ENCODE measurements around the gene HACD2. TPM values are rescaled to one million over a fixed set of nuclear protein-coding genes. Genes with fewer than 3 reads are reported as not detected.

The HACD2 gene
- polyA plus RNA-seq, 2 of the 4 experiments (the other 2 are of a cell fraction): 41.8 to 97.7 TPM

DNA sequence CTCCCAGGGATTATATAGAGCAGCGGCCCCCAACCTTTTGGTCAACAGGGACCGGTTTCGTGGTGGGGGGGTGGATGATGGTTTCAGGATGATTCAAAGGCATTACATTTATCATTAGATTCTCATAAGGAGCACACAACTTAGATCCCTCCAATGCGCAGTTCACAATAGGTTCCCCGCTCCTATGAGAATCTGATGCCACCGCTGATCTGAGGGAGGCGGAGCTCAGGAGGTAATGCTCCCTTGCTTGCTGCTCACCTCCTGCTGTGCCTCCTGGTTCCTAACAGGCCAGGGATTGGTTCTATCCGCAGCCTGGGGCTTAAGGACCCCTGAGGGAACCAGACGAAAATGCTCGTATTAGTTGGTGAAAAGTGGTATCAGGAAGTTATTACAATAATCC is 1.3 kb upstream of the HACD2 start:
- H3K4me1 ChIP-seq: peaks cover 22% of the 10 kb centered on the region
- TF ChIP-seq BHLHE40 (IDR thresholded peaks at IDR 0.05; ENCODE audit: low read depth, low read length) (no peak), CBX2 (IDR thresholded peaks at IDR 0.05; ENCODE audit: borderline replicate concordance, low read depth) (no peak), POLR2A (IDR thresholded peaks at IDR 0.05; ENCODE audit: low read length) (peak; percentile 71), SREBF2 (IDR thresholded peaks at IDR 0.05) (no peak), SMC3 (IDR thresholded peaks at IDR 0.05) (0 out of 3 replicates have a peak, but pooled peaks have one; percentile 6), EHF (CRISPR knock-in tag; IDR thresholded peaks at IDR 0.05) (no peak), ZFP36 (IDR thresholded peaks at IDR 0.05; ENCODE audit: borderline replicate concordance, partially characterized antibody) (no peak), ELK1 (IDR thresholded peaks at IDR 0.05; ENCODE audit: low read depth, low read length) (no peak), NR3C1 (IDR thresholded peaks at IDR 0.05) (no peak)
- TF ChIP-seq, protein P1, sequence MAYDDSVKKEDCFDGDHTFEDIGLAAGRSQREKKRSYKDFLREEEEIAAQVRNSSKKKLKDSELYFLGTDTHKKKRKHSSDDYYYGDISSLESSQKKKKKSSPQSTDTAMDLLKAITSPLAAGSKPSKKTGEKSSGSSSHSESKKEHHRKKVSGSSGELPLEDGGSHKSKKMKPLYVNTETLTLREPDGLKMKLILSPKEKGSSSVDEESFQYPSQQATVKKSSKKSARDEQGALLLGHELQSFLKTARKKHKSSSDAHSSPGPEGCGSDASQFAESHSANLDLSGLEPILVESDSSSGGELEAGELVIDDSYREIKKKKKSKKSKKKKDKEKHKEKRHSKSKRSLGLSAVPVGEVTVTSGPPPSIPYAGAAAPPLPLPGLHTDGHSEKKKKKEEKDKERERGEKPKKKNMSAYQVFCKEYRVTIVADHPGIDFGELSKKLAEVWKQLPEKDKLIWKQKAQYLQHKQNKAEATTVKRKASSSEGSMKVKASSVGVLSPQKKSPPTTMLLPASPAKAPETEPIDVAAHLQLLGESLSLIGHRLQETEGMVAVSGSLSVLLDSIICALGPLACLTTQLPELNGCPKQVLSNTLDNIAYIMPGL (CRISPR knock-in tag; IDR thresholded peaks at IDR 0.05; ENCODE audit: borderline replicate concordance): no peak
- peak overlapping the region; percentile 74 for H3K4me2 ChIP-seq
- DNase-seq (ENCODE audit: low read depth in 1 of 2, low spot score in 1 of 2): peak; percentile 38 to 80
- peaks cover 32% of the 10 kb centered on the region for H3K9me3 ChIP-seq
- H3K4me3 ChIP-seq: peak overlapping the region; percentile 86
- peak overlapping the region; percentile 98 to 100 for H3K27ac ChIP-seq
- CTCF ChIA-PET: interaction anchor here (1.4 to 1.6 kb wide), 4 partner anchors 13 to 66 kb away, joined by 4 to 8 read pairs (median 6); no protein-coding TSS in a partner anchor
- POLR2A ChIA-PET: interaction anchor here (2.4 to 3.5 kb wide), 2 partner anchors 16 to 20 kb away, joined by 12 to 28 read pairs; no protein-coding TSS in a partner anchor
- peak; percentile 68 for FAIRE-seq
- ATAC-seq: peak; percentile 57 to 71
- 1% methylated on average over 10 of the region's 10 CpGs for WGBS (ENCODE audit: missing lambda C conversion rate)

DNA sequence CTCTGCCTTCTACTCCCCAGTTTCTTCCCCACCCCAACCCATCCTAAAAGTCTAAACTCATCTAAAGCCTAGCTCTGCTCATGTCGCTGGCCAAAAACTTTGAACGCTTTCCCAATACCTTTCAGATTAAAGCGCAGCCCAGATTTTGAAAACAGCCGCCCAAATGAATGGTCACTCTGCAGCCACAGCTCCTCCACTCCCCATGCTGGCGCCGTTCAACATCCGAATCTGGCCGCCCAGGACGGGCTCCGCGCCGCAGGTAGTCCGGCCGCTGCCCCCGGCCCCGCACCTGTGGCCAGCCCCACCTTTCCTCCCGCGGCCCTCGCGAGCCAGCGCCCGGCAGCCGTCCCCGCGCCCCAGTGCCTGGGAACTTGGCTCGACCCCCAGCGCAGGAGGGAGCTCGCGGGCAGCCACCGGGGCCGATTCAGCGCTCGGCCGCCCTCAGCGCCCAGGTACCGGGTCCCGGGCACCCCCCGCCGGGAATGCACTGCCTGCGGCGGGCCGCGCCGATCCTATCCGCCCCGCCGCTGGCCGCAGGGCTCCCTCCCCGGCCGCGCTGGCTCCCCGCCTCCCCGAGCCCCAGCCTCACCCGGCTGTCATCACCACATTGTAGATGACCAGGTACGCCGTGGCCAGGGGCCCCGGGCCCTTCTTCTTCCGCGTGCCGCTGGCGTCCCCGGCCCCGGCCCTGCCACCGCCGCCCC is 417 bp downstream of the HACD2 start:
- TF ChIP-seq ESRRA (IDR thresholded peaks at IDR 0.05; ENCODE audit: borderline replicate concordance, low read length): no peak
- TF ChIP-seq HOXB13 (CRISPR knock-in tag; IDR thresholded peaks at IDR 0.05; ENCODE audit: low read depth): no peak
- TF ChIP-seq NPAS2 (CRISPR knock-in tag; IDR thresholded peaks at IDR 0.05; ENCODE audit: borderline replicate concordance): no peak
- peak; percentile 8 to 43; a peak in 4 of 5 replicates for TF ChIP-seq RAD21 (conservative IDR thresholded peaks at IDR 0.05 in 1 of 2, IDR thresholded peaks at IDR 0.05 in 1 of 2)
- TF ChIP-seq USF2 (IDR thresholded peaks at IDR 0.05): no peak
- no peak for TF ChIP-seq ZSCAN20 (CRISPR knock-in tag; IDR thresholded peaks at IDR 0.05)
- no peak for TF ChIP-seq NFE2L2 (conservative IDR thresholded peaks at IDR 0.05; ENCODE audit: low read length)
- no peak for TF ChIP-seq EHMT2 (IDR thresholded peaks at IDR 0.05; ENCODE audit: low read depth)
- no peak for TF ChIP-seq CHD4 (IDR thresholded peaks at IDR 0.05; ENCODE audit: borderline replicate concordance)
- TF ChIP-seq KDM5A (IDR thresholded peaks at IDR 0.05): peak; percentile 58; the same call in 1 of the 2 replicates
- TF ChIP-seq POLR2AphosphoS2 (conservative IDR thresholded peaks at IDR 0.05; ENCODE audit: low read length): no peak
- TF ChIP-seq PHF8 (IDR thresholded peaks at IDR 0.05; ENCODE audit: borderline replicate concordance, low read depth): peak; percentile 82
- TF ChIP-seq BHLHE40 (IDR thresholded peaks at IDR 0.05; ENCODE audit: low read depth, low read length): no peak
- H3K9me3 ChIP-seq: peaks cover 15% of the 10 kb centered on the region; the same call in 2 of the 3 replicates
- 3% methylated on average over 13 of the region's 65 CpGs for WGBS (ENCODE audit: missing lambda C conversion rate)
- peak overlapping the region; percentile 94 for H3K4me2 ChIP-seq
- peak overlapping the region; percentile 86 for H3K4me3 ChIP-seq
- ATAC-seq (peak; percentile 63 to 69), FAIRE-seq (no peak), DNase-seq (ENCODE audit: low read depth in 1 of 2, low spot score in 1 of 2) (peak in 1 of 2 experiments; percentile 23)
- H3K27ac ChIP-seq: peak overlapping the region; percentile 98 to 100
- ChIA-PET CTCF (interaction anchor here (1.0 to 1.7 kb wide), 9 partner anchors 9 to 122 kb away, joined by 3 to 7 read pairs (median 3); no protein-coding TSS in a partner anchor), POLR2A (interaction anchor here (0.8 to 3.5 kb wide), 4 partner anchors 17 to 377 kb away, joined by 5 to 28 read pairs (median 10); partner anchors contain the start of gene CCDC14)
- H3K4me1 ChIP-seq: peaks cover 22% of the 10 kb centered on the region

All from A549 (cell line).